HepG2 (cell line): ENCODE results near the gene RASD2. TPM values are rescaled to one million over a fixed set of nuclear protein-coding genes. Genes with fewer than 3 reads are reported as not detected.
A peak's percentile ranks its signal among the peaks of the same experiment; 100 is the strongest.

Experiments
- ATAC-seq: fragments of 200-7000 bp; cut with Tn5 transposase; 3 replicates; pipeline ENCODE4 v1.9.1; 2020; ENCODE audit warnings: mild to moderate bottlenecking, moderate library complexity
- BruUV-seq: library from RNA; stranded (reverse); fragments of 400-500 nt; replicated peaks from 2 replicates; lab custom pipeline; 2021; lab: Mats Ljungman, UMichigan
- CTCF ChIA-PET: fragments of 300-600 bp; formaldehyde crosslinking; extraction: SDS; loops from one replicate; lab custom pipeline; 2021; ENCODE audit warnings: low total read pairs, inconsistent platforms, low intra/inter-chr PET ratio; lab: Yijun Ruan, JAX
- POLR2A ChIA-PET: fragments of 350-600 bp; sonication (Branson Sonifier 250); formaldehyde crosslinking; loops from one replicate; lab custom pipeline; 2020; ENCODE audit warnings: antibody characterized with exemption, inconsistent platforms; lab: Yijun Ruan, JAX
- DNase-seq: peaks from one replicate; pipeline ENCODE4 v3.0.0-alpha.2; 2015; ENCODE audit warnings: low spot score
- FAIRE-seq: peaks from 3 replicates; lab custom pipeline; 2011; peaks lifted over from hg19 to GRCh38; lab: Jason Lieb, UNC
- H2AFZ ChIP-seq: one replicate; pipeline ENCODE4 v1.6.1; 2011; ENCODE audit warnings: low read length, inconsistent platforms
- H3K27ac ChIP-seq: fragments of 300-600 bp; 3 replicates; pipeline ENCODE4 v1.8.0; 2011; ENCODE audit warnings: mixed run types, mild to moderate bottlenecking, mixed read lengths, low read length, inconsistent platforms; ENCODE audit not compliant: insufficient read depth; ENCODE audit errors: extremely low read length
- H3K27me3 ChIP-seq, 2 experiments: fragments of 200-600 bp in 1 of 2; 2 replicates in 1 of 2; 3 replicates in 1 of 2; pipeline versions ENCODE4 v1.6.0 to v1.8.0; 2011; ENCODE audit warnings: low read length in 2 of 2, mild to moderate bottlenecking in 2 of 2, moderate library complexity in 2 of 2, inconsistent platforms in 1 of 2; ENCODE audit not compliant: insufficient read depth in 2 of 2, control insufficient read depth in 1 of 2
- H3K36me3 ChIP-seq, 2 experiments: fragments of 200-600 bp in 1 of 2; replicated peaks in 1 of 2; 2 replicates in 1 of 2; 3 replicates in 1 of 2; pipeline versions ENCODE4 v1.5.1 to v1.8.0; 2011; ENCODE audit warnings: low read length in 2 of 2, inconsistent platforms in 1 of 2; ENCODE audit not compliant: insufficient read depth in 2 of 2, control insufficient read depth in 1 of 2
- H3K4me1 ChIP-seq: 2 replicates; pipeline ENCODE4 v1.5.1; 2012; ENCODE audit warnings: low read length, inconsistent platforms; ENCODE audit not compliant: insufficient read depth
- H3K4me2 ChIP-seq: 2 replicates; pipeline ENCODE4 v1.6.0; 2011; ENCODE audit warnings: low read depth, low read length, inconsistent platforms
- H3K4me3 ChIP-seq, 3 experiments: fragments of 200-600 bp in 1 of 3; sonication (generic), shearing (Covaris generic) in 1 of 3; replicated peaks in 1 of 3; 2 replicates each; pipeline ENCODE4 v1.5.1; 2011 to 2016; ENCODE audit warnings: low read length in 3 of 3, inconsistent platforms in 2 of 3, low read depth in 2 of 3, mild to moderate bottlenecking in 2 of 3, control low read depth in 1 of 3, mixed read lengths in 1 of 3; ENCODE audit not compliant: insufficient read depth in 1 of 3
- H3K79me2 ChIP-seq: one replicate; pipeline ENCODE4 v1.6.1; 2011; ENCODE audit warnings: low read length, inconsistent platforms; ENCODE audit not compliant: insufficient read depth
- H3K9ac ChIP-seq: 2 replicates; pipeline ENCODE4 v1.6.0; 2011; ENCODE audit warnings: mild to moderate bottlenecking, low read depth, low read length, inconsistent platforms; ENCODE audit not compliant: insufficient read depth
- H3K9me3 ChIP-seq: 2 replicates; pipeline ENCODE4 v1.5.1; 2012; ENCODE audit warnings: mild to moderate bottlenecking, low read length
- H4K20me1 ChIP-seq: 2 replicates; pipeline ENCODE4 v1.6.0; 2011; ENCODE audit warnings: inconsistent platforms, mild to moderate bottlenecking, low read length, moderate library complexity; ENCODE audit not compliant: insufficient read depth
- ATRX ChIP-seq: sonication (generic); formaldehyde crosslinking; IDR thresholded peaks from 2 replicates; pipeline ENCODE4 v1.4.0; 2020; ENCODE audit warnings: missing genetic modification reagents, borderline replicate concordance
- CBFB ChIP-seq: sonication (generic); formaldehyde crosslinking; IDR thresholded peaks from 2 replicates; pipeline ENCODE4 v1.4.0; 2020; ENCODE audit warnings: missing genetic modification reagents
- KLF11 ChIP-seq: IDR thresholded peaks from 2 replicates; pipeline ENCODE4 v1.6.1; 2016; ENCODE audit warnings: missing compliant biosample characterization
- RARG ChIP-seq: sonication (generic); formaldehyde crosslinking; IDR thresholded peaks from 2 replicates; pipeline ENCODE4 v1.4.0; 2020; ENCODE audit warnings: low read depth, mild to moderate bottlenecking, missing genetic modification reagents
- RFXANK ChIP-seq: IDR thresholded peaks from 2 replicates; pipeline ENCODE4 v1.6.1; 2016
- ZNF768 ChIP-seq: sonication (generic); formaldehyde crosslinking; IDR thresholded peaks from 2 replicates; pipeline ENCODE4 v1.4.0; 2020; ENCODE audit warnings: missing genetic modification reagents
- WGBS: methylation state at CpG from one replicate; pipeline ENCODE4 v1.1.6; 2017; ENCODE audit warnings: low lambda C conversion rate; 5-methylcytosine and 5-hydroxymethylcytosine counted together
- in situ Hi-C: cut with HindIII; loops from 2 replicates; pipeline ENCODE4 v1.10.0; 2017; ENCODE audit warnings: low pct_unique_long_range_greater_than_20kb; ENCODE audit not compliant: extremely low pct_ligation_motif_present
- intact Hi-C: fragments of 100-400 bp; cut with micrococcal nuclease; formaldehyde crosslinking; loops from one replicate; pipeline ENCODE4 v1.10.0; 2022; ENCODE audit not compliant: unreplicated experiment
- polyA plus RNA-seq, 8 experiments: library from polyadenylated mRNA; depleted of rRNA in 3 of 8; stranded (reverse) in 7 of 8; unstranded in 1 of 8; fragments of >200 nt; fragmentation: Illumina TruSeq in 4 of 8; extraction: Trizol in 4 of 8; gene quantifications; 2 replicates each; pipeline versions ENCODE4 v1.2.1 to v1.2.3, GENCODE V29; 2011 to 2016; ENCODE audit warnings: low read depth in 4 of 8, missing spikeins in 1 of 8, mixed read lengths in 1 of 8; ENCODE audit not compliant: insufficient read depth in 1 of 8
- total RNA-seq, 5 experiments: library from RNA; depleted of rRNA; stranded (reverse); fragments of >200 nt; fragmentation: Illumina TruSeq; extraction: Trizol; gene quantifications; 2 replicates each; pipeline ENCODE4 v1.2.3, GENCODE V29; 2016; ENCODE audit warnings: low read depth in 1 of 5
- TF ChIP-seq, protein P1 (sequence below): sonication (generic); formaldehyde crosslinking; IDR thresholded peaks from 2 replicates; pipeline ENCODE4 v1.4.0; 2020; ENCODE audit warnings: mild to moderate bottlenecking, missing genetic modification reagents, borderline replicate concordance

Gene RASD2
- total and polyA plus RNA-seq, 2 of the 13 experiments (the other 11 are each of a cell fraction or from before 2014, with no cell fraction given), result not detected

DNA sequence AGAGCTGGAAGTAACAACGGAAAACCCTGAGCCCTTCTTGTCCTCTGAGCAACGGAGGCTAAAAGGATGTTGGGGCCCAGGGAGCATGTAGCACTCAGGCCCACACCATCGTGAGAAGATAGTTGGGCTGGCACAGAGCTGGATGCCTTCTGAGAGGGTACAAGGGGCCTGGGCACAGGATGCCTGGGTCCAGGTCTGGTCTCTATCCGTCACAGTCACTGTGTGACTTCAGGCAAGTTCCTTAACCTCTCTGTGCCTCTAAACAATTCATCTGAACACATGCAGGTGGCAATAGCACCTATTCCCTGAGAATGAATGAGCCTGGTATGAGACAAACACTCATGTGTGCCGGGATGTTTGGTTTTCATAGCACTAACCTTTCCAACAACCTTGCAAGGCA, 47.3 kb downstream of the RASD2 start:
- FAIRE-seq (no peak), DNase-seq (no peak), ATAC-seq (no peak)
- H3K4me3 ChIP-seq, result no peak overlapping the region
- no peak overlapping the region for H3K9ac ChIP-seq
- H3K27ac ChIP-seq, result no peak overlapping the region
- no peak for TF ChIP-seq CBFB (CRISPR knock-in tag)
- TF ChIP-seq, protein P1, sequence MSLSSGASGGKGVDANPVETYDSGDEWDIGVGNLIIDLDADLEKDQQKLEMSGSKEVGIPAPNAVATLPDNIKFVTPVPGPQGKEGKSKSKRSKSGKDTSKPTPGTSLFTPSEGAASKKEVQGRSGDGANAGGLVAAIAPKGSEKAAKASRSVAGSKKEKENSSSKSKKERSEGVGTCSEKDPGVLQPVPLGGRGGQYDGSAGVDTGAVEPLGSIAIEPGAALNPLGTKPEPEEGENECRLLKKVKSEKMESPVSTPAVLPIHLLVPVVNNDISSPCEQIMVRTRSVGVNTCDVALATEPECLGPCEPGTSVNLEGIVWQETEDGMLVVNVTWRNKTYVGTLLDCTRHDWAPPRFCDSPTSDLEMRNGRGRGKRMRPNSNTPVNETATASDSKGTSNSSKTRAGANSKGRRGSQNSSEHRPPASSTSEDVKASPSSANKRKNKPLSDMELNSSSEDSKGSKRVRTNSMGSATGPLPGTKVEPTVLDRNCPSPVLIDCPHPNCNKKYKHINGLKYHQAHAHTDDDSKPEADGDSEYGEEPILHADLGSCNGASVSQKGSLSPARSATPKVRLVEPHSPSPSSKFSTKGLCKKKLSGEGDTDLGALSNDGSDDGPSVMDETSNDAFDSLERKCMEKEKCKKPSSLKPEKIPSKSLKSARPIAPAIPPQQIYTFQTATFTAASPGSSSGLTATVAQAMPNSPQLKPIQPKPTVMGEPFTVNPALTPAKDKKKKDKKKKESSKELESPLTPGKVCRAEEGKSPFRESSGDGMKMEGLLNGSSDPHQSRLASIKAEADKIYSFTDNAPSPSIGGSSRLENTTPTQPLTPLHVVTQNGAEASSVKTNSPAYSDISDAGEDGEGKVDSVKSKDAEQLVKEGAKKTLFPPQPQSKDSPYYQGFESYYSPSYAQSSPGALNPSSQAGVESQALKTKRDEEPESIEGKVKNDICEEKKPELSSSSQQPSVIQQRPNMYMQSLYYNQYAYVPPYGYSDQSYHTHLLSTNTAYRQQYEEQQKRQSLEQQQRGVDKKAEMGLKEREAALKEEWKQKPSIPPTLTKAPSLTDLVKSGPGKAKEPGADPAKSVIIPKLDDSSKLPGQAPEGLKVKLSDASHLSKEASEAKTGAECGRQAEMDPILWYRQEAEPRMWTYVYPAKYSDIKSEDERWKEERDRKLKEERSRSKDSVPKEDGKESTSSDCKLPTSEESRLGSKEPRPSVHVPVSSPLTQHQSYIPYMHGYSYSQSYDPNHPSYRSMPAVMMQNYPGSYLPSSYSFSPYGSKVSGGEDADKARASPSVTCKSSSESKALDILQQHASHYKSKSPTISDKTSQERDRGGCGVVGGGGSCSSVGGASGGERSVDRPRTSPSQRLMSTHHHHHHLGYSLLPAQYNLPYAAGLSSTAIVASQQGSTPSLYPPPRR (CRISPR knock-in tag), result no peak
- TF ChIP-seq KLF11, result no peak
- peak; percentile 86 for TF ChIP-seq ZNF768 (CRISPR knock-in tag)
- TF ChIP-seq RARG (CRISPR knock-in tag), result no peak
- no peak for TF ChIP-seq ATRX
- TF ChIP-seq RFXANK, result no peak
- no peaks in the 10 kb centered on the region for H3K79me2 ChIP-seq
- H3K4me2 ChIP-seq, result no peak overlapping the region
- POLR2A ChIA-PET, result no interaction called here
- peaks cover 29% of the 10 kb centered on the region for H3K4me1 ChIP-seq
- WGBS, result 34% methylated on average over 5 of the region's 5 CpGs
- no peaks in the 10 kb centered on the region for H4K20me1 ChIP-seq
- CTCF ChIA-PET, result no interaction called here
- no peaks in the 10 kb centered on the region for H3K36me3 ChIP-seq
- in situ Hi-C loops (loop anchor here (5.0 kb wide), 1 partner anchor 236 kb away; no protein-coding TSS in a partner anchor), intact Hi-C loops (no loop called here)
- no peak overlapping the region for H2AFZ ChIP-seq
- H3K27me3 ChIP-seq, result peaks cover 0 to 29% of the 10 kb centered on the region in 2 experiments; a peak in 3 of 5 replicates
- BruUV-seq, result no TSS peak
- H3K9me3 ChIP-seq, result no peaks in the 10 kb centered on the region
